IMR-90 (cell line): ENCODE measurements around the gene GCNT4.

Source experiments
- CEBPB ChIP-seq: IDR thresholded peaks from 2 replicates; pipeline ENCODE4 v1.6.1; 2012; ENCODE audit warnings: low read depth, low read length, improper control_type of control experiment
- CHD1 ChIP-seq: IDR thresholded peaks from 2 replicates; pipeline ENCODE4 v1.6.1; 2012; ENCODE audit warnings: low read depth, low read length, improper control_type of control experiment
- CTCF ChIP-seq: conservative IDR thresholded peaks from 2 replicates; pipeline ENCODE4 v1.5.1; 2012; ENCODE audit warnings: mild to moderate bottlenecking, low read depth, low read length, improper control_type of control experiment
- ELK1 ChIP-seq: fragments of 150-350 bp; IDR thresholded peaks from 2 replicates; pipeline ENCODE4 v1.6.1; 2016; ENCODE audit warnings: low read depth, mild to moderate bottlenecking, low read length, moderate library complexity, borderline replicate concordance
- MAZ ChIP-seq: IDR thresholded peaks from 2 replicates; pipeline ENCODE4 v1.6.1; 2012; ENCODE audit warnings: low read depth, mild to moderate bottlenecking, low read length, improper control_type of control experiment, moderate library complexity, borderline replicate concordance
- NFE2L2 ChIP-seq: fragments of 150-350 bp; IDR thresholded peaks from 2 replicates; pipeline ENCODE4 v1.6.1; 2016; ENCODE audit warnings: low read depth, mild to moderate bottlenecking, low read length
- POLR2A ChIP-seq: IDR thresholded peaks from 2 replicates; pipeline ENCODE4 v1.6.1; 2012; ENCODE audit warnings: mild to moderate bottlenecking, low read depth, low read length
- RAD21 ChIP-seq: IDR thresholded peaks from 2 replicates; pipeline ENCODE4 v1.6.1; 2012; ENCODE audit warnings: low read length, improper control_type of control experiment
- RFX5 ChIP-seq: IDR thresholded peaks from 2 replicates; pipeline ENCODE4 v1.8.0; 2012; ENCODE audit warnings: low read depth, mild to moderate bottlenecking, low read length, moderate library complexity
- SMC3 ChIP-seq: fragments of 150-350 bp; IDR thresholded peaks from 2 replicates; pipeline ENCODE4 v1.6.1; 2016; ENCODE audit warnings: low read depth, mild to moderate bottlenecking, antibody characterized with exemption, low read length, moderate library complexity
- USF2 ChIP-seq: fragments of 150-350 bp; IDR thresholded peaks from 2 replicates; pipeline ENCODE4 v1.6.1; 2017; ENCODE audit warnings: mild to moderate bottlenecking, antibody characterized with exemption, low read length, low read depth

- no peak for TF ChIP-seq POLR2A
- TF ChIP-seq CTCF = no peak
- no peak for TF ChIP-seq CHD1
- no peak for TF ChIP-seq USF2
- no peak for TF ChIP-seq RAD21
- no peak for TF ChIP-seq CEBPB
- TF ChIP-seq ELK1 = no peak
- TF ChIP-seq RFX5 = no peak
- TF ChIP-seq SMC3 = no peak
- TF ChIP-seq NFE2L2 = no peak
- TF ChIP-seq MAZ = no peak
These were observed 5.0 kb downstream of the GCNT4 start for GRCh38 chr5:75047356-75047755.
